PC-9 (cell line): Measurements from ENCODE around the gene MICAL3. TPM values are rescaled to one million over a fixed set of nuclear protein-coding genes. Genes with fewer than 3 reads are reported as not detected.

Experiments used
- BruUV-seq: library from RNA; stranded (reverse); fragments of 400-500 nt; replicated peaks from 2 replicates; lab custom pipeline; 2021; lab: Mats Ljungman, UMichigan
- CTCF ChIA-PET: fragments of 300-600 bp; sonication (Branson Sonifier 250); formaldehyde crosslinking; loops from one replicate; lab custom pipeline; 2022; ENCODE audit warnings: antibody characterized with exemption; lab: Charles Lee
- POLR2A ChIA-PET: fragments of 300-600 bp; sonication (Branson Sonifier 250); formaldehyde crosslinking; loops from one replicate; lab custom pipeline; 2022; ENCODE audit warnings: antibody characterized with exemption; ENCODE audit not compliant: unreplicated experiment; lab: Charles Lee
- DNase-seq, 2 experiments: peaks; one replicate each; pipeline versions ENCODE4 v3.0.0 to v3.0.0-alpha.2; 2015 to 2022; ENCODE audit warnings: mixed read lengths in 1 of 2
- H2AFZ ChIP-seq: fragments of 200-600 bp; sonication (generic); 2 replicates; pipeline ENCODE4 v1.8.1; 2017; ENCODE audit warnings: antibody characterized with exemption
- H3F3A ChIP-seq: fragments of 200-600 bp; sonication (generic); 2 replicates; pipeline ENCODE4 v1.8.1; 2017; ENCODE audit warnings: antibody characterized with exemption, mild to moderate bottlenecking, low read depth; ENCODE audit not compliant: insufficient read depth
- H3K27ac ChIP-seq: fragments of 200-600 bp; sonication (generic); 2 replicates; pipeline ENCODE4 v1.6.1; 2016; ENCODE audit warnings: mixed run types
- H3K27me3 ChIP-seq: fragments of 200-600 bp; sonication (generic); 2 replicates; pipeline ENCODE4 v1.6.1; 2016; ENCODE audit warnings: low read depth, mixed run types; ENCODE audit not compliant: insufficient read depth
- H3K36me3 ChIP-seq: fragments of 200-600 bp; sonication (generic); 2 replicates; pipeline ENCODE4 v1.6.1; 2016; ENCODE audit warnings: low read depth, mixed run types
- H3K4me1 ChIP-seq: fragments of 200-600 bp; sonication (generic); replicated peaks from 2 replicates; pipeline ENCODE4 v1.6.1; 2016; ENCODE audit warnings: mixed run types; ENCODE audit not compliant: insufficient read depth
- H3K4me2 ChIP-seq: fragments of 200-600 bp; sonication (generic); 2 replicates; pipeline ENCODE4 v1.6.1; 2017; ENCODE audit warnings: mixed run types
- H3K4me3 ChIP-seq: fragments of 200-600 bp; sonication (generic); 2 replicates; pipeline ENCODE4 v1.6.1; 2016; ENCODE audit warnings: mixed run types
- H3K79me2 ChIP-seq: fragments of 200-600 bp; sonication (generic); 2 replicates; pipeline ENCODE4 v1.6.1; 2017; ENCODE audit warnings: low read depth, mixed run types
- H3K9me2 ChIP-seq: fragments of 200-600 bp; sonication (generic); 2 replicates; pipeline ENCODE4 v1.8.1; 2017; ENCODE audit warnings: mild to moderate bottlenecking; ENCODE audit not compliant: insufficient read depth
- H3K9me3 ChIP-seq: fragments of 200-600 bp; sonication (generic); 2 replicates; pipeline ENCODE4 v1.8.1; 2016; ENCODE audit warnings: low read depth; ENCODE audit not compliant: insufficient read depth
- H4K20me1 ChIP-seq: fragments of 200-600 bp; sonication (generic); 2 replicates; pipeline ENCODE4 v1.8.1; 2017; ENCODE audit not compliant: insufficient read depth
- CTCF ChIP-seq: fragments of 200-600 bp; sonication (generic); conservative IDR thresholded peaks from 2 replicates; pipeline ENCODE4 v1.6.1; 2017; ENCODE audit warnings: mixed run types, antibody characterized with exemption, mild to moderate bottlenecking, moderate library complexity
- EZH2 ChIP-seq: fragments of 200-600 bp; sonication (generic); IDR thresholded peaks from 2 replicates; pipeline ENCODE4 v1.8.0; 2017; ENCODE audit warnings: antibody characterized with exemption, low read depth
- intact Hi-C: fragments of 100-400 bp; cut with micrococcal nuclease; formaldehyde crosslinking; loops from one replicate; pipeline ENCODE4 v1.10.0; 2022; ENCODE audit not compliant: unreplicated experiment
- total RNA-seq: library from RNA; stranded (reverse); gene quantifications from 2 replicates; pipeline ENCODE4 v1.2.3, GENCODE V29; 2021

Gene MICAL3
- total RNA-seq, 1 experiment from 2014 or later: 27.4 TPM

- Histone ChIP-seq H3K9me3 (no peaks in the 10 kb centered on the region), H3K9me2 (no peaks in the 10 kb centered on the region), H3K4me1 (no peaks in the 10 kb centered on the region), H3K36me3 (no peaks in the 10 kb centered on the region), H3K4me3 (no peak overlapping the region), H3K4me2 (no peak overlapping the region), H2AFZ (no peak overlapping the region), H3K79me2 (no peaks in the 10 kb centered on the region; the same call in 1 of the 2 replicates), H4K20me1 (no peaks in the 10 kb centered on the region; the same call in 1 of the 2 replicates), H3F3A (no peaks in the 10 kb centered on the region), H3K27me3 (no peaks in the 10 kb centered on the region), H3K27ac (no peak overlapping the region)
- intact Hi-C loops: no loop called here
- ChIA-PET CTCF (no interaction called here), POLR2A (no interaction called here)
- no TSS peak for BruUV-seq
- TF ChIP-seq EZH2: no peak
- TF ChIP-seq CTCF: no peak
- DNase-seq: no peak
Observed at GRCh38 chr22:17949642-17950473, 74.5 kb downstream of the MICAL3 start.

GRCh38 chr22:17948101-17948500 is 76.3 kb downstream of the MICAL3 start:
- DNase-seq: no peak
- Histone ChIP-seq H3K4me2 (no peak overlapping the region), H3K36me3 (no peaks in the 10 kb centered on the region), H3K9me2 (no peaks in the 10 kb centered on the region), H3K9me3 (no peaks in the 10 kb centered on the region), H3K27me3 (no peaks in the 10 kb centered on the region), H3K4me3 (no peak overlapping the region), H4K20me1 (no peaks in the 10 kb centered on the region; the same call in 1 of the 2 replicates), H3K79me2 (no peaks in the 10 kb centered on the region), H3K27ac (no peak overlapping the region), H3F3A (no peaks in the 10 kb centered on the region), H2AFZ (no peak overlapping the region), H3K4me1 (no peaks in the 10 kb centered on the region)
- ChIA-PET CTCF (no interaction called here), POLR2A (no interaction called here)
- TF ChIP-seq CTCF (no peak), EZH2 (no peak)
- BruUV-seq: no TSS peak
- intact Hi-C loops: no loop called here

- Histone ChIP-seq H3K4me1 (no peaks in the 10 kb centered on the region), H3K27me3 (no peaks in the 10 kb centered on the region), H3F3A (no peaks in the 10 kb centered on the region), H3K9me2 (no peaks in the 10 kb centered on the region), H3K4me2 (no peak overlapping the region), H3K9me3 (no peaks in the 10 kb centered on the region), H3K36me3 (no peaks in the 10 kb centered on the region), H3K4me3 (no peak overlapping the region), H3K27ac (no peak overlapping the region), H4K20me1 (no peaks in the 10 kb centered on the region; the same call in 1 of the 2 replicates), H2AFZ (no peak overlapping the region), H3K79me2 (no peaks in the 10 kb centered on the region)
- ChIA-PET CTCF (no interaction called here), POLR2A (no interaction called here)
- no peak for DNase-seq
- no TSS peak for BruUV-seq
- intact Hi-C loops: no loop called here
- no peak for TF ChIP-seq EZH2
- TF ChIP-seq CTCF: no peak
Observed at GRCh38 chr22:17946662-17947367, 77.5 kb downstream of the MICAL3 start.
